ENCODE measurements around the gene GPR61.

The GPR61 gene

GRCh38 chr1:109589177-109589576, 49.5 kb downstream of the GPR61 start:
- no peaks in the 10 kb centered on the region for H3K4me1 ChIP-seq
- H3K9ac ChIP-seq, result no peak overlapping the region
- no peak overlapping the region for H3K27ac ChIP-seq
- H3K4me2 ChIP-seq, result no peak overlapping the region
- H3K27me3 ChIP-seq, result no peaks in the 10 kb centered on the region
- no peak overlapping the region for H3K4me3 ChIP-seq
- peaks cover 96 to 100% (median 100%) of the 10 kb centered on the region in 11 experiments for H3K36me3 ChIP-seq
- no peak for TF ChIP-seq Cebpa-rat (IDR thresholded peaks at IDR 0.05)
- H3K9me3 ChIP-seq (replicated peaks in 1 of 11), result no peaks in the 10 kb centered on the region
- H4K20me1 ChIP-seq, result peaks cover 0 to 64% (median 8%) of the 10 kb centered on the region in 11 experiments; a peak in 11 of 22 replicates

- Histone ChIP-seq H3K9me3 (replicated peaks in 1 of 11) (no peaks in the 10 kb centered on the region), H3K27ac (no peak overlapping the region), H3K4me1 (no peaks in the 10 kb centered on the region), H3K4me2 (no peak overlapping the region), H4K20me1 (peaks cover 0 to 60% (median 8%) of the 10 kb centered on the region in 11 experiments; a peak in 11 of 22 replicates), H3K36me3 (peaks cover 96 to 100% (median 99%) of the 10 kb centered on the region in 11 experiments), H3K27me3 (no peaks in the 10 kb centered on the region), H3K9ac (no peak overlapping the region), H3K4me3 (no peak overlapping the region)
- TF ChIP-seq Cebpa-rat (IDR thresholded peaks at IDR 0.05), result no peak
These were observed 50.0 kb downstream of the GPR61 start for GRCh38 chr1:109589679-109590078.

GRCh38 chr1:109592916-109593315, 53.2 kb downstream of the GPR61 start:
- Histone ChIP-seq H3K9me3 (replicated peaks in 1 of 11) (no peaks in the 10 kb centered on the region), H3K27ac (no peak overlapping the region), H3K4me1 (no peaks in the 10 kb centered on the region), H3K36me3 (peaks cover 85 to 100% (median 97%) of the 10 kb centered on the region in 11 experiments), H4K20me1 (peaks cover 0 to 46% (median 7%) of the 10 kb centered on the region in 11 experiments; a peak in 10 of 22 replicates), H3K27me3 (no peaks in the 10 kb centered on the region), H3K4me3 (no peak overlapping the region), H3K4me2 (no peak overlapping the region), H3K9ac (no peak overlapping the region)
- TF ChIP-seq Cebpa-rat (IDR thresholded peaks at IDR 0.05), result no peak

GRCh38 chr1:109595531-109595930, 55.9 kb downstream of the GPR61 start:
- H3K4me1 ChIP-seq, result peaks cover 0 to 14% (median 0%) of the 10 kb centered on the region in 10 experiments; a peak in 4 of 20 replicates
- H3K4me2 ChIP-seq, result no peak overlapping the region
- H3K27me3 ChIP-seq, result no peaks in the 10 kb centered on the region
- TF ChIP-seq Cebpa-rat (IDR thresholded peaks at IDR 0.05), result no peak
- H3K9me3 ChIP-seq (replicated peaks in 1 of 11), result no peaks in the 10 kb centered on the region
- H3K36me3 ChIP-seq, result peaks cover 63 to 95% (median 76%) of the 10 kb centered on the region in 11 experiments
- no peak overlapping the region for H3K27ac ChIP-seq
- H3K4me3 ChIP-seq, result no peak overlapping the region
- no peak overlapping the region for H3K9ac ChIP-seq
- peaks cover 0 to 37% (median 2%) of the 10 kb centered on the region in 11 experiments; a peak in 9 of 22 replicates for H4K20me1 ChIP-seq
